ENCODE measurements around the gene YARS1.

The YARS1 gene

DNA sequence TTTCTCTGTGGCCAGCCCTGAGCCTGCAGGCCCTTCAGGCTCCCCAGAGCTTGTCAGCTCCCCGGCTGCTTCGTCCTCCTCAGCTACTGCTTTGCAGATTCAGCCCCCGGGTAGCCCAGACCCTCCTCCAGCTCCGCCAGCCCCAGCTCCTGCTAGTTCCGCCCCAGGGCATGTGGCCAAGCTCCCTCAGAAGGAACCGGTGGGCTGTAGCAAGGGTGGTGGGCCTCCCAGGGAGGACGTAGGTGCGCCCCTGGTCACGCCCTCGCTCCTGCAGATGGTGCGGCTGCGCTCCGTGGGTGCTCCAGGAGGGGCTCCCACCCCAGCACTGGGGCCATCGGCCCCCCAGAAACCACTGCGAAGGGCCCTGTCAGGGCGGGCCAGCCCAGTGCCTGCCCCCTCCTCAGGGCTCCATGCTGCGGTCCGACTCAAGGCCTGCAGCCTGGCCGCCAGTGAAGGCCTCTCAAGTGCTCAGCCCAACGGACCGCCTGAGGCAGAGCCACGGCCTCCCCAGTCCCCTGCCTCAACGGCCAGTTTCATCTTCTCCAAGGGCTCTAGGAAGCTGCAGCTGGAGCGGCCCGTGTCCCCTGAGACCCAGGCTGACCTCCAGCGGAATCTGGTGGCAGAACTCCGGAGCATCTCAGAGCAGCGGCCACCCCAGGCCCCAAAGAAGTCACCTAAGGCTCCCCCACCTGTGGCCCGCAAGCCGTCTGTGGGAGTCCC is 45.4 kb downstream of the YARS1 start:
- in situ Hi-C loops (cut with HindIII; ENCODE audit: low pct_unique_long_range_greater_than_20kb, low sequenced_read_pairs) = no loop called here
- no peak for DNase-seq (ENCODE audit: low read depth in 1 of 2, low spot score in 1 of 2)
- no peak for TF ChIP-seq JUND (IDR thresholded peaks at IDR 0.05; ENCODE audit: low read depth)

DNA sequence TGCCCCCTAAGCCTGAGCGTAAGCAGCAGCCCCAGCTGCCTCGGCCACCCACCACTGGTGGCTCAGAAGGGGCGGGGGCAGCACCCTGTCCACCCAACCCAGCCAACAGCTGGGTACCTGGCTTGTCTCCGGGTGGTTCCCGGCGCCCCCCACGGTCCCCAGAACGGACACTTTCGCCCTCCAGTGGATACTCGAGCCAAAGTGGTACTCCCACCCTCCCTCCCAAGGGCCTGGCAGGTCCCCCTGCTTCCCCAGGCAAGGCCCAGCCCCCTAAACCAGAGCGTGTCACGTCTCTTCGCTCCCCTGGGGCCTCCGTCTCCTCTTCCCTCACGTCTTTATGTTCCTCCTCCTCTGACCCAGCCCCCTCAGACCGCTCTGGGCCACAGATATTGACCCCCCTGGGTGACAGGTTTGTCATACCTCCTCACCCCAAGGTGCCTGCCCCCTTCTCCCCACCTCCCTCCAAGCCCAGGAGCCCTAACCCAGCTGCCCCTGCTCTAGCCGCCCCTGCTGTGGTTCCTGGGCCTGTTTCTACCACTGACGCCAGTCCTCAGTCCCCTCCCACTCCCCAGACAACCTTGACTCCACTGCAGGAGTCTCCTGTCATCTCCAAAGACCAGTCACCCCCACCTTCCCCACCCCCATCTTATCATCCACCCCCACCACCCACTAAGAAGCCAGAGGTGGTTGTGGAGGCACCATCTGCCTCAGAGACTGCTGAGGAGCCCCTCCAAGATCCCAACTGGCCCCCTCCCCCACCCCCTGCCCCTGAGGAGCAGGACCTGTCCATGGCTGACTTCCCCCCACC is 46.2 kb downstream of the YARS1 start:
- in situ Hi-C loops (cut with HindIII; ENCODE audit: low pct_unique_long_range_greater_than_20kb, low sequenced_read_pairs) = no loop called here
- no peak for TF ChIP-seq JUND (IDR thresholded peaks at IDR 0.05; ENCODE audit: low read depth)
- DNase-seq (ENCODE audit: low read depth in 1 of 2, low spot score in 1 of 2) = no peak

DNA sequence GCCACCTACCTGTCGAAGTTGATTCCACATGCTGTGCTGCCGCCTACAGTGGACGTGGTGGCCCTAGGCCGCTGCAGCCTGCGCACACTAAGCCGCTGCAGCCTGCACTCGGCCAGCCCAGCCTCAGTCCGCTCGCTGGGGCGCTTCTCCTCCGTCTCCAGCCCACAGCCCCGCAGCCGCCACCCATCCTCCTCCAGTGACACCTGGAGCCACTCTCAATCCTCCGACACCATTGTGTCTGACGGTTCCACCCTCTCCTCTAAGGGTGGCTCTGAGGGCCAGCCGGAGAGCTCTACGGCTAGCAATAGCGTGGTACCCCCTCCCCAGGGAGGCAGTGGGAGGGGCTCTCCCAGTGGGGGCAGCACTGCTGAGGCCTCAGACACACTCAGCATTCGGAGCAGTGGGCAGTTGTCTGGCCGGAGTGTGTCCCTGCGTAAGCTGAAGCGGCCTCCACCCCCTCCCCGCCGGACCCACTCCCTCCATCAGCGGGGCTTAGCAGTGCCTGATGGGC is 46.9 kb downstream of the YARS1 start:
- DNase-seq (ENCODE audit: low read depth in 1 of 2, low spot score in 1 of 2) = no peak
- TF ChIP-seq JUND (IDR thresholded peaks at IDR 0.05; ENCODE audit: low read depth) = no peak
- in situ Hi-C loops (cut with HindIII; ENCODE audit: low pct_unique_long_range_greater_than_20kb, low sequenced_read_pairs) = no loop called here

DNA sequence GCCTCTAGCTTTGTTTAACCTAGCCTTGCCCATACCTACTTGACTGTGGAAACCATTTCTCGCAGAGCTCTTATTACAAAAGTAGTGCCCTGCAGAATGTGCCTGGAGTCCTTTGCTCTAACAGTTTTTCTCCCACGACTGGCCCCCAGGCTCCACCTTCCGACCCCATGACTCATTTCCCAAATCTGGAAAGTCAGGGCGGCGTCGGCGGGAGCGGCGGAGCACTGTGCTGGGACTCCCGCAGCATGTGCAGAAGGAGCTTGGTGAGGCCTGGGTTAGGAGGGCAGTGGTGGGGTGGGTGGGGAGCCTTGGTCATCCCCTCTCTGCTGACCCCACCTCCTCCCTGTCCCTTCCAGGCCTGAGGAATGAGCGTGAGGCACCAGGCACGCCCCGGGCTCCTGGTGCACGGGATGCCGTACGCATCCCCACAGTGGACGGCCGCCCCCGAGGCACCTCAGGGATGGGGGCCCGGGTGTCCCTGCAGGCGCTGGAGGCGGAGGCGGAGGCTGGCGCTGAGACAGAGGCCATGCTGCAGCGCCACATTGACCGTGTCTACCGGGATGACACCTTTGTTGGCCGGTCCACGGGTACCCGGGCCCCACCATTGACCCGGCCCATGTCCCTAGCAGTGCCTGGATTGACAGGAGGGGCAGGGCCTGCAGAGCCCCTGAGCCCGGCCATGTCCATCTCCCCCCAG is 47.5 kb downstream of the YARS1 start:
- DNase-seq (ENCODE audit: low read depth in 1 of 2, low spot score in 1 of 2) = no peak
- no peak for TF ChIP-seq JUND (IDR thresholded peaks at IDR 0.05; ENCODE audit: low read depth)
- in situ Hi-C loops (cut with HindIII; ENCODE audit: low pct_unique_long_range_greater_than_20kb, low sequenced_read_pairs) = no loop called here

DNA sequence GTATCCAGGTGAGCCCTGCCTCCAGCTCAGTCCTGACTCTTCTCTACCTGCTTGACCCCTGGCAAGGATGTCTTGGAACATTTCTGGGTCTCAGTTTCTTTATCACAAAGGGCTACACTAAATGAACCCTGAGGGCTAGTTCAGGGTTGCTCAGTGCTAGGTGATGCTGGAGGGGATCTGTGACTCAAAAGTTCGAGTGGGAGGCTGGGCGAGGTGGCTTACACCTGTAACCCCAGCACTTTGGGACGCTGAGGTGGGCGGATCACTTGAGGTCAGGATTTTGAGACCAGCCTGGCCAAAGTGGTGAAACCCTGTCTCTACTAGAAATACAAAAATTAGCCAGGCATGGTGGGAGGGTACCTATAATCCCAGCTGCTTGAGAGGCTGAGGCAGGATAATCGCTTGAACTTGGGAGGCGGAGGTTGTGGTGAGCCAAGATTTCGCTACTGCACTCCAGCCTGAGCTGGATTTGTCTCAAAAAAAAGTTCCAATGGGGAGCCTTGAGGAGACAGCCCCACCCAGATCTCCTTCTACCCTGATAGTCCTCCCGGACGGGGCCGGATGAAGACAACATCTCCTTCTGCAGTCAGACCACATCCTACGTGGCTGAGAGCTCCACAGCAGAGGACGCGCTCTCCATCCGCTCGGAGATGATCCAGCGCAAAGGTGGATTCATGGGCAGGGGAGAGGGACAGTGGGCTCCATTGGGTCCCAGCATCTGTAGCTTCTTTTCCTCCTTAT is 48.9 kb downstream of the YARS1 start:
- TF ChIP-seq JUND (IDR thresholded peaks at IDR 0.05; ENCODE audit: low read depth) = no peak
- DNase-seq (ENCODE audit: low read depth in 1 of 2, low spot score in 1 of 2) = no peak
- in situ Hi-C loops (cut with HindIII; ENCODE audit: low pct_unique_long_range_greater_than_20kb, low sequenced_read_pairs) = no loop called here

DNA sequence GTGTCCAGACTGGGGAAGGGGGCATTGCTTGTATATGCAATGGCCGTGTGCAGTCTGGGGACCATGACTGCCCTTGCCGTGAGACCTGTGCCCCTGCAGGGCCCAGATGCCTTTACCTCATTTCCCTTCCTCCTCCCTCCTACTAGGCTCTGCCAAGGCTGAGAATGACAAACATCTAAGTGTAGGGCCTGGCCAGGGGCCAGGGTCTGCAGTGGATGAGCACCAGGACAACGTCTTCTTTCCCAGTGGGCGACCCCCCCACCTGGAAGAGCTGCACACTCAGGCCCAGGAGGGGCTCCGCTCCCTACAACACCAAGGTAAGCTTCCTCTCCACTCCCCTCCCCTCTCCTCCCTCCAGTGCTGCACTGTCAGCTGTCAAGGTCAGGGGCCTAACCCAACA is 49.5 kb downstream of the YARS1 start:
- in situ Hi-C loops (cut with HindIII; ENCODE audit: low pct_unique_long_range_greater_than_20kb, low sequenced_read_pairs) = no loop called here
- TF ChIP-seq JUND (IDR thresholded peaks at IDR 0.05; ENCODE audit: low read depth) = no peak
- DNase-seq (ENCODE audit: low read depth in 1 of 2, low spot score in 1 of 2) = no peak

DNA sequence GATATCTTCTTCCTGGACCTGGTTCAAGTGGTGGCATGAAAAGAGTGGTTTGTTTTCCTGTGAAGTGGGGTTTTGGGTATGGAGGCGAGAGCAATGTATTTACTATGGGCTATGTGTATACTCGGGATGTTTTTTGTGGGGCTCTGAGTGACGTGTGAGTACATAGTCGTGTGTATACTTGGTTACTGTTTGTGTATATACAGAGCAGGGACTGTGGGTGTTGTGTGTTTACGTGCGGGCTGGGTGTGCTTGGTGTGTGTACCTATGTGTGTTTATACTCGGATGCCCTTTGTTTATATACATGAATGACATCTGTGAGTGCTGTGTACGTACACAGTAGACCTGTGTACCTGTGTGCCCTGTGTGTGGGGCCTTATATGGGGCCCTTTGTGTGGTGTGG is 50.0 kb downstream of the YARS1 start:
- in situ Hi-C loops (cut with HindIII; ENCODE audit: low pct_unique_long_range_greater_than_20kb, low sequenced_read_pairs) = no loop called here
- DNase-seq (ENCODE audit: low read depth in 1 of 2, low spot score in 1 of 2) = no peak
- TF ChIP-seq JUND (IDR thresholded peaks at IDR 0.05; ENCODE audit: low read depth) = no peak

DNA sequence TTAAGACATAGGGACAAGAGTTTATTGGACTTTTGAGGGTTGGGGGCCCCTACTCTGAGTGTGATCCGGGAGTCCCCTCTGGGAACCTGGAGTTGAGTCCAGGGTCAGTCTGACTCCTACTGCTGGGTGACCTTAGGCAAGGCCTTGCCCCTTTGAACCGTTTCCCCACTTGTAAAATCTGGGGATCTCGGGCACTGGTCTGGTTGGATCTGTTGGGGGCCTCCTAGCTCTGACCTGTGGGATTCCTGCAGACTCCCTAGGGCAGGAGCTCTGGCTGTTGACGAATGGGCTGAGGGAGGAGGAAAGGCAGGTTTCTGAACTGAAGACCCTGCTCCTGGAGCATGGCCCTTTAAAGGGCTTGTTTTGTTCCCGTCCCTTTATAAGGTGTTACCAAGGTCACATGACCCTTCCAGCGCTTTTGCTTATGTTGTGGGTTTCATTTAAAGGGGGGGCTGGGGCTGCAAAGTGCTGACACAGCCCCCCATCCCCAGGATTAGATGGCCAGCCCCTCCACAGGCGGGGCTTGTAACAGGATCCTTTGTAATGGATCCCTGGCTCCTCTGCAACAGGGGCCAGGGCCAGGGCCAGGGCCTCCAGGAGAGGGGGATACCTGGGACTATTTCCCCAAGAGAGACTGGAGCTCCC is 50.7 kb downstream of the YARS1 start:
- TF ChIP-seq JUND (IDR thresholded peaks at IDR 0.05; ENCODE audit: low read depth) = no peak
- in situ Hi-C loops (cut with HindIII; ENCODE audit: low pct_unique_long_range_greater_than_20kb, low sequenced_read_pairs) = no loop called here
- DNase-seq (ENCODE audit: low read depth in 1 of 2, low spot score in 1 of 2) = no peak

DNA sequence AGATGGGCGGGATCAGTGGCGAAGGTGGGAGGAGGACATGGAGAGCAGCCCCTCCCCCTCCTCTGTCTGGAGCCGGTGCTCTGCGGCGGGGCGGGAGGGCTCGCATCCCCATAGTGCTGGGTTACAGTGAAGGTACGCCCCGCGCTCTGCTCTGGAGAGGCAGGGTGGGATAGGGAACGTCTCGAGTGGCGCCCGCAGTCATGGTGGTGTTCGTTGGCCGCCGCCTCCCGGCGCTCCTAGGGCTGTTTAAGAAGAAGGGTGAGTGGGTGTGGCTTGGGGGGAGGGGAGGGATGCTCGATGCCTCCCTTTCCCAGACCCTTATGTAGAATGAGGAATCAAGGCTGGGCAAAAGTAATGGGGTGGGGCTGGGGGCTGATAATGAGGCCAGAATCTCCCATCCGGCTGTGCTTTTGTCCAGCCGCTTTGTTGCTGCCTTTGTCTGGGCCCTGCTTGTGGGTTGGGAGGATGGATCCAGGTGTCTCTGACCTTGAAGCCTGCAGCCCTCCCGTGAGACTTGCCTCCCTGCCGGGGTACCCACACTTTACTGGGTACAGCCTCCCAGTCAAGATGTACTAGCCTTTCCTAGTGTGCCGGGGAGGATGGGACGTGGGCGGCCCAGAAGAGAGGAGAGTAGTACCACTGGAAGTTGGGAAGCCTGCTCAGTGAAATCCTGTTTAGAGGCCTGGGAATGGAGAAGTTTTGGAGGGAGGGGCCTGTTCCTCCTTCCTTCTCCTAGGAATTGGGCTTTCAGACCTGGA is 51.4 kb downstream of the YARS1 start:
- no peak for DNase-seq (ENCODE audit: low read depth in 1 of 2, low spot score in 1 of 2)
- TF ChIP-seq JUND (IDR thresholded peaks at IDR 0.05; ENCODE audit: low read depth) = no peak
- in situ Hi-C loops (cut with HindIII; ENCODE audit: low pct_unique_long_range_greater_than_20kb, low sequenced_read_pairs) = no loop called here

DNA sequence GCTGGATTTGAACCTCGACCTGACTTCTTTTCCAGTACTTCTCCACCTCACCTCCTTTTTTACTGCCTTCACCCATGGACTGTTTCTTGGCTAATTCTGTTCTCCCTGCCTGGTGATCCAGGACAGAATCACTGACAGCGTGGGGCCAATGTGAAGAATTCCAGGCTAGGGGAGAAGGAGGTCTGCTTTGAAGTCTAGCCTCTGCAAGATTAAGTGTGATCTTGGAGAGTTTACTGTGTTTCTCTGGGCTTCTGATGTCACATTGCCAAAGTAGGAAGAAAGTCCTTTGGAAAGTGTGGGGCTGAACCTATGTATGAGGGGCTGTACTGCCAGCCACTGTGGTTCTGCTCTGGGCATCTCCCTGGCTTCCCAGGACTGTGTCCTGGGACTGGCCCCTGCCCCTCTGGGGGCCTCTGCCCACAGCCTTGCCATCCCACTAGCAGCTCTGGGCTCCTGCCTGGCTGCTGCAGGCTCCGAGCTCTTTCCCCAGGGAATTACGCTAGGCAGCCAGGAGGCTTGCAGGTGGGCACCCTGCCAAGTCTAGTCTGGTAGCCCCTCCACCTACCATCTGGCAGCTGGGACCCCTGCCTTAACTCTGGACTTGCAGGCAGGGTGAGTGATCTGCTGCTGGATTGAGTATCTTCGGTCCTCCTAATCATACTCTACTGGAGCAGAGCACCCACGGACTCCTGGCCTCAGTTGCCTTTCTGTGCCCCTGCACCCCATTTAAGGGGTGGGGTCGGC is 52.2 kb downstream of the YARS1 start:
- in situ Hi-C loops (cut with HindIII; ENCODE audit: low pct_unique_long_range_greater_than_20kb, low sequenced_read_pairs) = no loop called here
- no peak for TF ChIP-seq JUND (IDR thresholded peaks at IDR 0.05; ENCODE audit: low read depth)
- no peak for DNase-seq (ENCODE audit: low read depth in 1 of 2, low spot score in 1 of 2)

DNA sequence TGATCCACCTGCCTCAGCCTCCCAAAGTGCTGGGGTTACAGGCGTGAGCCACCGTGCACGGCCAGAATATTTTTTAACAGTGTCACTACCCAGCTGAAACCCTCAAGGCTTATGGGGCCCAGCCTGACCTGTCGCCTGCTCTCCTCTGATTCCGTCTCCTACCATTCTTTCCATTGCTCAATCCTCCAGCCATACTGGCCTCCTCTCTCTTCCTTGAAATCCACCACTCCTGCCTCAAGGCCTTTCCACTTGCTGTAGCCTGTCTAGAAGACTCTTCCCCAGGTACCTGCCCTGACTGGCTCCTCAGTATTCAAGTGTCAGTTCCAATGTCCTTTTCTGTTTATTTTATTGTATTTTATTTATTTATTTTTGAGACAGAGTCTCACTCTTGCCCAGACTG is 53.9 kb downstream of the YARS1 start:
- peak in 1 of 2 experiments; percentile 57 for DNase-seq (ENCODE audit: low read depth in 1 of 2, low spot score in 1 of 2)
- TF ChIP-seq JUND (IDR thresholded peaks at IDR 0.05; ENCODE audit: low read depth) = no peak
- in situ Hi-C loops (cut with HindIII; ENCODE audit: low pct_unique_long_range_greater_than_20kb, low sequenced_read_pairs) = no loop called here
